Measurements from ENCODE around the gene MAGI2. TPM values are rescaled to one million over a fixed set of nuclear protein-coding genes. Genes with fewer than 3 reads are reported as not detected.

Gene MAGI2
- total RNA-seq, 5 donors from 2014 or later (not counting 1 experiment from before 2014, with no cell fraction given), result 0.10 to 0.77 (median 0.22) TPM

GRCh38 chr7:77983973-77984372, 1469.5 kb downstream of the MAGI2 start:
- Mint-ChIP-seq H3K9me3 (no peaks in the 10 kb centered on the region), H3K27me3 (peaks cover 3 to 8% of the 10 kb centered on the region in 2 donors), H3K27ac (no peak overlapping the region), H3K4me1 (no peaks in the 10 kb centered on the region), H3K4me3 (no peak overlapping the region), H3K36me3 (no peaks in the 10 kb centered on the region)
- CTCF ChIA-PET, result no interaction called here
- POLR2A ChIA-PET, result no interaction called here
- Histone ChIP-seq H3K4me3 (ENCODE audit: control insufficient read depth in 1 of 2, extremely low read depth in 1 of 2, low read length in 1 of 2) (no peak overlapping the region), H3K27ac (ENCODE audit: low read length) (no peak overlapping the region), H3K9me3 (no peaks in the 10 kb centered on the region), H3K36me3 (ENCODE audit: control insufficient read depth in 2 of 2, extremely low read depth in 1 of 2, insufficient read depth in 1 of 2, low read length in 1 of 2) (no peaks in the 10 kb centered on the region), H3K4me1 (ENCODE audit: control insufficient read depth in 1 of 2, extremely low read depth in 1 of 2, insufficient read depth in 2 of 2, low read length in 2 of 2) (no peaks in the 10 kb centered on the region), H3K27me3 (replicated peaks in 1 of 2; ENCODE audit: control insufficient read depth in 2 of 2, extremely low read depth in 1 of 2, insufficient read depth in 2 of 2, low read length in 1 of 2) (peaks cover 0 to 4% of the 10 kb centered on the region in 2 experiments)
- DNase-seq (no peak), ATAC-seq (replicated peaks in 1 of 4) (no peak)
- 85% methylated on average over 2 of the region's 4 CpGs for WGBS (ENCODE audit: insufficient coverage)

GRCh38 chr7:77982926-77983550, 1470.4 kb downstream of the MAGI2 start:
- no peak for DNase-seq
- Mint-ChIP-seq H3K9me3 (no peaks in the 10 kb centered on the region), H3K27ac (no peak overlapping the region), H3K27me3 (peaks cover 3 to 8% of the 10 kb centered on the region in 2 donors), H3K4me1 (no peaks in the 10 kb centered on the region), H3K4me3 (no peak overlapping the region), H3K36me3 (no peaks in the 10 kb centered on the region)
- POLR2A ChIA-PET, result no interaction called here
- Histone ChIP-seq H3K36me3 (ENCODE audit: control insufficient read depth in 2 of 2, extremely low read depth in 1 of 2, insufficient read depth in 1 of 2, low read length in 1 of 2) (no peaks in the 10 kb centered on the region), H3K27me3 (replicated peaks in 1 of 2; ENCODE audit: control insufficient read depth in 2 of 2, extremely low read depth in 1 of 2, insufficient read depth in 2 of 2, low read length in 1 of 2) (peaks cover 0 to 4% of the 10 kb centered on the region in 2 experiments), H3K27ac (ENCODE audit: low read length) (no peak overlapping the region), H3K4me1 (ENCODE audit: control insufficient read depth in 1 of 2, extremely low read depth in 1 of 2, insufficient read depth in 2 of 2, low read length in 2 of 2) (no peaks in the 10 kb centered on the region), H3K4me3 (ENCODE audit: control insufficient read depth in 1 of 2, extremely low read depth in 1 of 2, low read length in 1 of 2) (no peak overlapping the region), H3K9me3 (no peaks in the 10 kb centered on the region)
- WGBS (ENCODE audit: insufficient coverage), result 5% methylated on average over 3 of the region's 5 CpGs
- CTCF ChIA-PET, result no interaction called here
- ATAC-seq (replicated peaks in 1 of 4), result no peak

DNA sequence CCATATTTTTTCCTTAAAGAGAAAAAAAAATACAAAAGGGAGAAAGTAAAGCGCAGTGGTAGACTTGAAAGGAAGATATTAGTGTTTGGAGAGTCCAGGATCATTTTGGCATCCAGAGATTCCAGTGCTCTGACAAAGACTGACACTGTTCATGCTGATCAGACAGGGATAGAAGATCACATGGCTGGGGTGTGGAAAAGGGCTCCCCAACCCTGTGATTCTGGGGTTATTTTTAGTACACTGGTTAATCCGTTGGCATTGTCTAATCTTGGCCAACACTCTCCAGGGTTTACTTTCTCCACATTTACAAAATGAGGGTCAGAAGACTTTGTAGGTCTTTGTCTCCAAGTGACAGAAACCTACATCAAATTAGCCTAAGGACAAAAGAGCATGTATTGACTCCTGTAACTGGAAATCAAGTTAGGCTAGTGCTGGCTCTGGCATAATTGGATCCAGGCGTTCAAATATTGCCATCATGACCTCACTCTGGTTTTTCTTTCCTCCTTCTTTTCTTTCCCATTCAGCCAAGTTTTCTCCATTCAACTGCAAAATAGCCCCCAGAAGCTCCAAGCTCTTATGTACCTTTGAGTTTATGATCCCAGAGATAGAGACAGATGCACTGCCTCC, 1473.3 kb downstream of the MAGI2 start:
- ChIA-PET CTCF (no interaction called here), POLR2A (no interaction called here)
- peaks cover 0 to 4% of the 10 kb centered on the region in 2 experiments for H3K27me3 ChIP-seq (replicated peaks in 1 of 2; ENCODE audit: control insufficient read depth in 2 of 2, extremely low read depth in 1 of 2, insufficient read depth in 2 of 2, low read length in 1 of 2)
- H3K4me3 ChIP-seq (ENCODE audit: control insufficient read depth in 1 of 2, extremely low read depth in 1 of 2, low read length in 1 of 2), result no peak overlapping the region
- DNase-seq (no peak), ATAC-seq (replicated peaks in 1 of 4) (no peak)
- H3K36me3 ChIP-seq (ENCODE audit: control insufficient read depth in 2 of 2, extremely low read depth in 1 of 2, insufficient read depth in 1 of 2, low read length in 1 of 2), result no peaks in the 10 kb centered on the region
- Mint-ChIP-seq H3K27ac (no peak overlapping the region), H3K4me3 (no peak overlapping the region), H3K9me3 (no peaks in the 10 kb centered on the region), H3K4me1 (no peaks in the 10 kb centered on the region), H3K36me3 (no peaks in the 10 kb centered on the region), H3K27me3 (peaks cover 3 to 4% of the 10 kb centered on the region in 2 donors)
- no peaks in the 10 kb centered on the region for H3K9me3 ChIP-seq
- 78% methylated on average over 1 of the region's 3 CpGs for WGBS (ENCODE audit: insufficient coverage)
- no peak overlapping the region for H3K27ac ChIP-seq (ENCODE audit: low read length)
- H3K4me1 ChIP-seq (ENCODE audit: control insufficient read depth in 1 of 2, extremely low read depth in 1 of 2, insufficient read depth in 2 of 2, low read length in 2 of 2), result no peaks in the 10 kb centered on the region

DNA sequence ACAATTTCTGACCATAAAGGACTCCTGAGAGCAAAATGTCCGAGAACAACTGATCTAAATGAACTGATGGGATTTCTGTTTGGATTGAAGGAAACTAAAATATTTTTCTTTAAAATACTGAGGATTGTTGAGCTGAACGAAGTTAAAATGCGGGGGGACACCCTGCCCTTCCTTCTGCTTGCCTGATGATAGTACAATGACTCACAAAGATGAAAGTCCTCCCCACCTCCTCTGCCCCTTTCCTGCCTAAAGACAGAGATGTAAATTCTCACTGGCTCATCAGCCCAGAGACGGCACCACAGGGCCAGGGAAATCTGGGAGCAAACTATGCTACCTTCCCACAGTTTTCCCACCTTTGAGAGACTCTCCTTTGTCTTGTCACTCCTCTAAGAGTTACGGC, 1474.2 kb downstream of the MAGI2 start:
- no peaks in the 10 kb centered on the region for H3K9me3 ChIP-seq
- H3K36me3 Mint-ChIP-seq, result no peaks in the 10 kb centered on the region
- no peak for ATAC-seq (replicated peaks in 1 of 4)
- ChIA-PET CTCF (no interaction called here), POLR2A (no interaction called here)
- no peak overlapping the region for H3K27ac ChIP-seq (ENCODE audit: low read length)
- H3K27me3 ChIP-seq (replicated peaks in 1 of 2; ENCODE audit: control insufficient read depth in 2 of 2, extremely low read depth in 1 of 2, insufficient read depth in 2 of 2, low read length in 1 of 2), result peaks cover 0 to 4% of the 10 kb centered on the region in 2 experiments
- no peak for DNase-seq
- H3K36me3 ChIP-seq (ENCODE audit: control insufficient read depth in 2 of 2, extremely low read depth in 1 of 2, insufficient read depth in 1 of 2, low read length in 1 of 2), result no peaks in the 10 kb centered on the region
- no peak overlapping the region for H3K27ac Mint-ChIP-seq
- H3K4me1 ChIP-seq (ENCODE audit: control insufficient read depth in 1 of 2, extremely low read depth in 1 of 2, insufficient read depth in 2 of 2, low read length in 2 of 2), result no peaks in the 10 kb centered on the region
- H3K4me3 ChIP-seq (ENCODE audit: control insufficient read depth in 1 of 2, extremely low read depth in 1 of 2, low read length in 1 of 2), result no peak overlapping the region
- H3K4me1 Mint-ChIP-seq, result no peaks in the 10 kb centered on the region
- H3K4me3 Mint-ChIP-seq, result no peak overlapping the region
- 61% methylated on average over 2 of the region's 5 CpGs for WGBS (ENCODE audit: insufficient coverage)
- peaks cover 3% of the 10 kb centered on the region in 2 donors for H3K27me3 Mint-ChIP-seq
- H3K9me3 Mint-ChIP-seq, result no peaks in the 10 kb centered on the region

DNA sequence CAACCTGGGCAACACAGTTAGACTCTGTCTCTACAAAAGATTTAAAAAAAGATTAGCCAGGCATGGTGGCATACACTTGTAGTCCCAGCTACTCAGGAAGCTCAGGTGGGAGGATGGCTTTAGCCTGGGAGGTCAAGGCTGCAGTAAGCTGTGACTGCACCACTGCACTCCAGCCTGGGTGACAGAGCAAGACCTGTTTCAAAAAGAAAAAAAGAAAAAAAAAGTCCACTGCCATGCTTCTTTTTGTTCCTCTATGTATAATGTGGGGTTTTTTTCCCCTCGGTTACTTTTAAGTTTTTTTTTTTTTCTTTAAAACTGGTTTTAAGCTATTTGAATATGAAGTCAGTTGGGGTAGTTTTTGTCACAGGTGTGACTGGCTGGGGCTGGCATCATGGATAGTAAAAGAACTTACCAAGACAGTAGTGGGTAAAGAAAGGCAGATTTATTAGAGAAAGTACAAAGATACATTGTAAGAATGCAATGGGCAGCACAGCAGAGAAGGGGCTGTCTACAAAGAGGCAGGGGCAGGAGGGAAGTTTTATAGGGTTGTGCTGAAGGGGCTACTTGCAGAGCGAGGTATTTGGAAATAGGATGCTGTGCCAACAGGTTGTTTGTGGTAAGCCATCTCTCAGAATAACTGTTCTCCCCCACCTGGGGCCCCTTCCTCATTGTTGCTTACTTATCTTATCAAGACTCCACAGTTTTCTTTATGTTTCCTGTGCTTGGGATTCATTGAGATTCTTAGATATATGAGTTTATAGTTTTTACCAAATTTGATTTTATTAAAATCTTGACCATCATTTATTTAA, 1477.6 kb downstream of the MAGI2 start:
- CTCF ChIA-PET, result no interaction called here
- no peaks in the 10 kb centered on the region for H3K9me3 ChIP-seq

GRCh38 chr7:77971726-77972125, 1481.7 kb downstream of the MAGI2 start:
- Mint-ChIP-seq H3K9me3 (no peaks in the 10 kb centered on the region), H3K4me1 (no peaks in the 10 kb centered on the region), H3K4me3 (no peak overlapping the region), H3K36me3 (peaks cover 12% of the 10 kb centered on the region), H3K27me3 (no peaks in the 10 kb centered on the region), H3K27ac (no peak overlapping the region)
- ATAC-seq (replicated peaks in 1 of 4) (no peak), DNase-seq (no peak)
- no peak overlapping the region for H3K4me3 ChIP-seq (ENCODE audit: control insufficient read depth in 1 of 2, extremely low read depth in 1 of 2, low read length in 1 of 2)
- no peak overlapping the region for H3K27ac ChIP-seq (ENCODE audit: low read length)
- POLR2A ChIA-PET, result no interaction called here
- H3K9me3 ChIP-seq, result no peaks in the 10 kb centered on the region
- CTCF ChIA-PET, result no interaction called here
- no peaks in the 10 kb centered on the region for H3K27me3 ChIP-seq (replicated peaks in 1 of 2; ENCODE audit: control insufficient read depth in 2 of 2, extremely low read depth in 1 of 2, insufficient read depth in 2 of 2, low read length in 1 of 2)
- no peaks in the 10 kb centered on the region for H3K36me3 ChIP-seq (ENCODE audit: control insufficient read depth in 2 of 2, extremely low read depth in 1 of 2, insufficient read depth in 1 of 2, low read length in 1 of 2)
- H3K4me1 ChIP-seq (ENCODE audit: control insufficient read depth in 1 of 2, extremely low read depth in 1 of 2, insufficient read depth in 2 of 2, low read length in 2 of 2), result no peaks in the 10 kb centered on the region

More for the DNA sequence above, 1477.6 kb downstream of the MAGI2 start:
- no peaks in the 10 kb centered on the region for H3K9me3 Mint-ChIP-seq
- no peak for DNase-seq
- H3K27ac ChIP-seq (ENCODE audit: low read length), result no peak overlapping the region
- H3K4me3 ChIP-seq (ENCODE audit: control insufficient read depth in 1 of 2, extremely low read depth in 1 of 2, low read length in 1 of 2), result no peak overlapping the region
- H3K4me1 ChIP-seq (ENCODE audit: control insufficient read depth in 1 of 2, extremely low read depth in 1 of 2, insufficient read depth in 2 of 2, low read length in 2 of 2), result no peaks in the 10 kb centered on the region
- H3K36me3 Mint-ChIP-seq, result no peaks in the 10 kb centered on the region
- no peak overlapping the region for H3K4me3 Mint-ChIP-seq
- peaks cover 0 to 3% of the 10 kb centered on the region in 2 donors for H3K27me3 Mint-ChIP-seq
- no peaks in the 10 kb centered on the region for H3K27me3 ChIP-seq (replicated peaks in 1 of 2; ENCODE audit: control insufficient read depth in 2 of 2, extremely low read depth in 1 of 2, insufficient read depth in 2 of 2, low read length in 1 of 2)
- H3K36me3 ChIP-seq (ENCODE audit: control insufficient read depth in 2 of 2, extremely low read depth in 1 of 2, insufficient read depth in 1 of 2, low read length in 1 of 2), result no peaks in the 10 kb centered on the region
- H3K4me1 Mint-ChIP-seq, result no peaks in the 10 kb centered on the region
- POLR2A ChIA-PET, result no interaction called here
- H3K27ac Mint-ChIP-seq, result no peak overlapping the region
- no CpG with 5 or more reads among the region's 2 CpGs for WGBS (ENCODE audit: insufficient coverage)
- ATAC-seq (replicated peaks in 1 of 4), result no peak
